B cell (primary cell): Measurements from ENCODE around the gene TES. TPM values are rescaled to one million over a fixed set of nuclear protein-coding genes. Genes with fewer than 3 reads are reported as not detected.

Experiments
- ATAC-seq: fragments of 200-7000 bp; cut with Tn5 transposase; one replicate; pipeline ENCODE4 v1.10.0; 2021; ENCODE audit warnings: low read depth, mild to moderate bottlenecking, moderate number of reproducible peaks, moderate library complexity
- CTCF ChIA-PET: fragments of 350-600 bp; sonication (Branson Sonifier 250); formaldehyde crosslinking; loops from one replicate; lab custom pipeline; 2021; ENCODE audit warnings: antibody characterized with exemption, inconsistent platforms; lab: Charles Lee
- POLR2A ChIA-PET: fragments of 350-600 bp; sonication (Branson Sonifier 250); formaldehyde crosslinking; loops from one replicate; lab custom pipeline; 2021; ENCODE audit warnings: antibody characterized with exemption; lab: Charles Lee
- DNase-seq: peaks from one replicate; pipeline ENCODE4 v3.0.0; 2013
- H2AFZ ChIP-seq: 2 replicates; pipeline ENCODE4 v1.6.1; 2012; ENCODE audit warnings: mild to moderate bottlenecking, low read depth, low read length; ENCODE audit not compliant: insufficient read depth, poor library complexity, severe bottlenecking
- H3K27ac ChIP-seq, 2 donors: 1 replicate in 1 of 2; 2 replicates in 1 of 2; pipeline ENCODE4 v1.5.1; 2012 to 2013; ENCODE audit warnings: low read length in 2 of 2, mild to moderate bottlenecking in 2 of 2, moderate library complexity in 1 of 2
- H3K27me3 ChIP-seq, 4 experiments: fragments of 200-600 bp in 1 of 4; sonication (generic) in 1 of 4; replicated peaks in 1 of 4; 1 replicate in 2 of 4; 2 replicates in 2 of 4; pipeline versions ENCODE4 v1.6.1 to v1.7.0; 2013 to 2016; ENCODE audit warnings: low read length in 3 of 4, mild to moderate bottlenecking in 2 of 4, mixed read lengths in 1 of 4, moderate library complexity in 1 of 4; ENCODE audit not compliant: insufficient read depth in 4 of 4, control insufficient read depth in 3 of 4; ENCODE audit errors: control extremely low read depth in 1 of 4
- H3K36me3 ChIP-seq, 2 experiments: replicated peaks in 1 of 2; 1 replicate in 1 of 2; 2 replicates in 1 of 2; pipeline versions ENCODE4 v1.6.1 to v1.7.1; 2013; ENCODE audit warnings: low read length in 1 of 2; ENCODE audit not compliant: insufficient read depth in 2 of 2, control insufficient read depth in 1 of 2; ENCODE audit errors: control extremely low read depth in 1 of 2, extremely low read depth in 1 of 2
- H3K4me1 ChIP-seq, 2 donors: fragments of 200-600 bp in 1 of 2; sonication (generic) in 1 of 2; 1 replicate in 1 of 2; 2 replicates in 1 of 2; pipeline versions ENCODE4 v1.5.1 to v1.6.1; 2013 to 2017; ENCODE audit warnings: low read length in 2 of 2; ENCODE audit not compliant: control insufficient read depth in 2 of 2, insufficient read depth in 2 of 2
- H3K4me2 ChIP-seq: replicated peaks from 2 replicates; pipeline ENCODE3; 2012; ENCODE audit warnings: mild to moderate bottlenecking, low read depth, low read length; ENCODE audit not compliant: poor library complexity, severe bottlenecking
- H3K4me3 ChIP-seq, 5 experiments: fragments of 200-600 bp in 1 of 5; sonication (generic) in 1 of 5; 1 replicate in 3 of 5; 2 replicates in 2 of 5; pipeline versions ENCODE4 v1.5.1 to v1.7.0; 2011 to 2016; ENCODE audit warnings: low read length in 4 of 5, mild to moderate bottlenecking in 4 of 5, low read depth in 2 of 5, control low read depth in 1 of 5, moderate library complexity in 1 of 5; ENCODE audit not compliant: insufficient read depth in 1 of 5; ENCODE audit errors: control extremely low read depth in 1 of 5, extremely low read depth in 1 of 5
- H3K79me2 ChIP-seq: fragments of 200-600 bp; sonication (generic); one replicate; pipeline ENCODE4 v1.6.0; 2016; ENCODE audit warnings: low read length; ENCODE audit not compliant: control insufficient read depth, insufficient read depth
- H3K9ac ChIP-seq: fragments of 200-600 bp; sonication (generic); 2 replicates; pipeline ENCODE4 v1.6.1; 2017; ENCODE audit warnings: mild to moderate bottlenecking, low read length, moderate library complexity
- H3K9me3 ChIP-seq, 3 donors: one replicate each; pipeline versions ENCODE4 v1.6.1 to v1.7.1; 2013; ENCODE audit warnings: low read length in 2 of 3; ENCODE audit not compliant: control insufficient read depth in 2 of 3, insufficient read depth in 1 of 3; ENCODE audit errors: control extremely low read depth in 1 of 3
- H4K20me1 ChIP-seq: 2 replicates; pipeline ENCODE4 v1.6.0; 2012; ENCODE audit warnings: mild to moderate bottlenecking, low read length; ENCODE audit not compliant: insufficient read depth, control insufficient read depth, poor library complexity, severe bottlenecking
- H3K27ac Mint-ChIP-seq: one replicate; pipeline ENCODE4 v1.8.0; 2021; ENCODE audit warnings: mixed read lengths
- H3K27me3 Mint-ChIP-seq: one replicate; pipeline ENCODE4 v1.8.0; 2021; ENCODE audit warnings: mixed read lengths
- H3K4me1 Mint-ChIP-seq: one replicate; pipeline ENCODE4 v1.8.0; 2021; ENCODE audit warnings: mixed read lengths
- H3K4me3 Mint-ChIP-seq: one replicate; pipeline ENCODE4 v1.8.0; 2021; ENCODE audit warnings: mixed read lengths
- H3K9me3 Mint-ChIP-seq: one replicate; pipeline ENCODE4 v1.8.0; 2022; ENCODE audit warnings: mixed read lengths; ENCODE audit not compliant: insufficient read depth
- EZH2 ChIP-seq: IDR thresholded peaks from 2 replicates; pipeline ENCODE4 v1.6.1; 2012; ENCODE audit warnings: borderline replicate concordance, low read depth, mild to moderate bottlenecking, moderate library complexity, low read length; ENCODE audit not compliant: insufficient read depth, poor library complexity, severe bottlenecking
- WGBS: methylation state at CpG from one replicate; pipeline ENCODE4 v1.1.5; 2013; ENCODE audit warnings: missing lambda C conversion rate; ENCODE audit not compliant: insufficient coverage; 5-methylcytosine and 5-hydroxymethylcytosine counted together
- intact Hi-C: fragments of 100-400 bp; cut with micrococcal nuclease; formaldehyde crosslinking; loops from one replicate; pipeline ENCODE4 v1.10.0; 2022
- polyA plus RNA-seq: library from polyadenylated mRNA; depleted of rRNA; stranded (reverse); fragments of >200 nt; gene quantifications from 2 replicates; pipeline ENCODE4 v1.2.3, GENCODE V29; 2012
- total RNA-seq, 2 donors: library from RNA; stranded (reverse); fragments of 120-200 nt in 1 of 2; gene quantifications; 1 replicate in 1 of 2; 2 replicates in 1 of 2; pipeline versions ENCODE4 v1.2.3 to v1.2.4, GENCODE V29; 2013 to 2022
- TF ChIP-seq, protein P1 (sequence below): fragments of 200-600 bp; IDR thresholded peaks from one replicate; pipeline ENCODE4 v1.8.0; 2022; ENCODE audit warnings: antibody characterized with exemption, mild to moderate bottlenecking

TES gene
- total and polyA plus RNA-seq, 2 donors (not counting 1 experiment from before 2014, with no cell fraction given): 55.3 to 62.5 TPM

DNA sequence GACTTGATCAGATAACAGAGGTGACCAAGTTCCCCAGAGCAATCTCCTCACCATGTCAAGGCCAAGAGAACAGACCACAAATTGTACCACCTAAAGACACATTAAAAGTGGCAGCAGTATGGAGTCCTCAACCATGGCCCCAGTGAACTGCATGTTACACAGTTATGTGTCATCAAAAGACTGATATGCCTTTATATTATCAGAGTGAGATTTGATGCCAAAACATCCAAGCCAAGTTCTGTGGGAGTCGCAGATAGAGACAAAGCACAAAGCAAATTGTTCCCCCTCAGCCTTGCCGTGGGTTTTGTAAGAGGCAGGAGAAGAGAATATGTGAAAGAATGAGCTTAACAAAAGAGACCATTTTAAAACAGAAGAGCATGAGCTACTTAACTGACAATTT is 39.2 kb upstream of the TES start:
- Histone ChIP-seq H3K9ac (no peak overlapping the region), H3K27me3 (no peaks in the 10 kb centered on the region), H3K4me3 (no peak overlapping the region), H3K79me2 (no peaks in the 10 kb centered on the region), H3K27ac (no peak overlapping the region), H3K4me1 (peaks cover 15% of the 10 kb centered on the region in 2 donors), H3K9me3 (no peaks in the 10 kb centered on the region), H2AFZ (no peak overlapping the region), H3K4me2 (no peak overlapping the region), H4K20me1 (no peaks in the 10 kb centered on the region), H3K36me3 (no peaks in the 10 kb centered on the region)
- Mint-ChIP-seq H3K27ac (no peak overlapping the region), H3K9me3 (no peaks in the 10 kb centered on the region), H3K27me3 (no peaks in the 10 kb centered on the region), H3K4me1 (peaks cover 19% of the 10 kb centered on the region), H3K4me3 (no peak overlapping the region)
- no CpG with 5 or more reads among the region's 2 CpGs for WGBS
- DNase-seq (no peak), ATAC-seq (no peak)
- TF ChIP-seq, protein P1, sequence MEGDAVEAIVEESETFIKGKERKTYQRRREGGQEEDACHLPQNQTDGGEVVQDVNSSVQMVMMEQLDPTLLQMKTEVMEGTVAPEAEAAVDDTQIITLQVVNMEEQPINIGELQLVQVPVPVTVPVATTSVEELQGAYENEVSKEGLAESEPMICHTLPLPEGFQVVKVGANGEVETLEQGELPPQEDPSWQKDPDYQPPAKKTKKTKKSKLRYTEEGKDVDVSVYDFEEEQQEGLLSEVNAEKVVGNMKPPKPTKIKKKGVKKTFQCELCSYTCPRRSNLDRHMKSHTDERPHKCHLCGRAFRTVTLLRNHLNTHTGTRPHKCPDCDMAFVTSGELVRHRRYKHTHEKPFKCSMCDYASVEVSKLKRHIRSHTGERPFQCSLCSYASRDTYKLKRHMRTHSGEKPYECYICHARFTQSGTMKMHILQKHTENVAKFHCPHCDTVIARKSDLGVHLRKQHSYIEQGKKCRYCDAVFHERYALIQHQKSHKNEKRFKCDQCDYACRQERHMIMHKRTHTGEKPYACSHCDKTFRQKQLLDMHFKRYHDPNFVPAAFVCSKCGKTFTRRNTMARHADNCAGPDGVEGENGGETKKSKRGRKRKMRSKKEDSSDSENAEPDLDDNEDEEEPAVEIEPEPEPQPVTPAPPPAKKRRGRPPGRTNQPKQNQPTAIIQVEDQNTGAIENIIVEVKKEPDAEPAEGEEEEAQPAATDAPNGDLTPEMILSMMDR: no peak
- no peak for TF ChIP-seq EZH2
- CTCF ChIA-PET: interaction anchor here (0.7 to 6.4 kb wide), 24 partner anchors 8 to 640 kb away, joined by 3 to 108 read pairs (median 6); partner anchors contain the start of gene TES
- intact Hi-C loops: loop anchor here (5.0 kb wide), 1 partner anchor 956 kb away; no protein-coding TSS in a partner anchor
- POLR2A ChIA-PET: no interaction called here

DNA sequence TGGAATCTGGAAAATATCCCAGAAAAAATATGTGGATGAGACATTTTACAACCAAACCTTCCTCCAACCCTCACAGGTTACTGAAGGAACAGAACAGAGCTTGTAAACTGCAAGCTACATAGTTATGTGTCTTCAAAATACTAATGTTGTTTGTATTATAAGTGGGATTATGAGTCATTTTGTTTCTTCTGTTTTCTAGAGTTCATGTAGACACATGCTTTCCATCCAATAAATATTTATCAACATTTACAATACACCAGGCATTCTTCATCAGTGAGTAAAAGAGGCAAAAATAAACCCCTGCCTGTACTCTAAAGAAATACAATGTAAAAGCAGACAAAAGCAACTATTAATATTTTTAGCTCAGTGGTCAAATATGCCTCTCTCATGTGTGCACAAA is 38.0 kb upstream of the TES start:
- Histone ChIP-seq H3K79me2 (no peaks in the 10 kb centered on the region), H3K9me3 (no peaks in the 10 kb centered on the region), H2AFZ (no peak overlapping the region), H4K20me1 (no peaks in the 10 kb centered on the region), H3K36me3 (no peaks in the 10 kb centered on the region), H3K4me3 (no peak overlapping the region), H3K27ac (no peak overlapping the region), H3K4me2 (no peak overlapping the region), H3K27me3 (no peaks in the 10 kb centered on the region), H3K9ac (no peak overlapping the region), H3K4me1 (peaks cover 2% of the 10 kb centered on the region in 2 donors)
- Mint-ChIP-seq H3K27ac (no peak overlapping the region), H3K27me3 (no peaks in the 10 kb centered on the region), H3K4me3 (no peak overlapping the region), H3K9me3 (no peaks in the 10 kb centered on the region), H3K4me1 (peaks cover 7% of the 10 kb centered on the region)
- intact Hi-C loops: loop anchor here (2.0 to 5.0 kb wide), 2 partner anchors 354 to 955 kb away; no protein-coding TSS in a partner anchor
- POLR2A ChIA-PET: interaction anchor here (0.6 kb wide), 1 partner anchor 409 kb away, joined by 6 read pairs; no protein-coding TSS in a partner anchor
- no peak for ATAC-seq
- TF ChIP-seq EZH2: no peak
- TF ChIP-seq, protein P1: no peak
- no peak for DNase-seq
- CTCF ChIA-PET: interaction anchor here (0.7 to 6.4 kb wide), 27 partner anchors 7 to 954 kb away, joined by 3 to 108 read pairs (median 8); partner anchors contain the start of gene TES
